Breast epithelium (tissue), 4 donors: ENCODE measurements around the gene ANTXRL. TPM values are rescaled to one million over a fixed set of nuclear protein-coding genes. Genes with fewer than 3 reads are reported as not detected.
"Not testable (repeated sequence)": the region's sequence is repeated elsewhere in the genome, so short reads cannot be mapped to it uniquely, and the experiment has no call there.

Source experiments
- DNase-seq, 2 donors: peaks; one replicate each; pipeline ENCODE4 v3.0.0-alpha.2; 2019; ENCODE audit warnings: low spot score in 2 of 2
- H3K27ac ChIP-seq, 2 donors: fragments of 200-600 bp; sonication (generic) in 1 of 2; one replicate each; pipeline ENCODE4 v1.5.1; 2016 to 2019; ENCODE audit warnings: mild to moderate bottlenecking in 1 of 2
- H3K27me3 ChIP-seq, 2 donors: fragments of 200-600 bp; sonication (generic) in 1 of 2; one replicate each; pipeline versions ENCODE4 v1.5.1 to v1.6.0; 2017 to 2019; ENCODE audit warnings: control low read depth in 1 of 2, mild to moderate bottlenecking in 1 of 2
- H3K36me3 ChIP-seq: fragments of 200-600 bp; one replicate; pipeline ENCODE4 v1.5.1; 2019
- H3K4me1 ChIP-seq, 2 donors: fragments of 200-600 bp; sonication (generic); one replicate each; pipeline ENCODE4 v1.5.1; 2016 to 2019; ENCODE audit warnings: control low read depth in 1 of 2
- H3K4me3 ChIP-seq, 3 donors: fragments of 200-600 bp; sonication (generic); 1 replicate in 2 of 3; 2 replicates in 1 of 3; pipeline ENCODE4 v1.5.1; 2016 to 2019; ENCODE audit warnings: mild to moderate bottlenecking in 3 of 3, moderate library complexity in 2 of 3
- H3K9me3 ChIP-seq, 2 donors: fragments of 200-600 bp; sonication (generic) in 1 of 2; one replicate each; pipeline ENCODE4 v1.5.1; 2016 to 2019; ENCODE audit warnings: control low read depth in 1 of 2
- intact Hi-C: fragments of 100-400 bp; cut with DNase I; formaldehyde crosslinking; loops from one replicate; pipeline ENCODE4 v1.15.1; 2023; ENCODE audit warnings: low total_unique reads
- total RNA-seq, 3 donors: library from RNA; depleted of rRNA; stranded (reverse); fragments of >200 nt; gene quantifications; one replicate each; pipeline ENCODE4 v1.1.0, GENCODE V29; 2016

The ANTXRL gene
- total RNA-seq, 3 donors from 2014 or later, result 0.15 TPM; not detected in 2

DNA sequence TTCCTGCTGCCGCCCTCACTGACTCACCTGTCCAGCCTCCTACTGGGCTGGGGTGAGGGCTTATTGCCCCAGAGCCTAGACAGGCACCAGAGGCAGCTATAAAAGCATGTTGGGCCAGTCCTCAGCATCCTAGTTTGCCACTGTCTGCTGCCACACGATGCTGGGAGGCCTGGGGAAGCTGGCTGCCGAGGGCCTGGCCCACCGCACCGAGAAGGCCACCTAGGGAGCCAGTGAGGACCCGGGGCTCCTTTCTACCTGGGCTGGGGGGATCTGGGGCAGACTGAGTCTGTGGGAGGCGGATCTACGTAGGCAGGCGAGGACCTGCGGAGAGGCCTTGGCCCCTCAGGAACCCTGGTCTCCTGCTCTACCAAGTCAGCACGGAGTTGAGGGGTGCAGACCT is 82.2 kb downstream of the ANTXRL start:
- H3K4me3 ChIP-seq, H3K4me1 ChIP-seq, H3K36me3 ChIP-seq, H3K27me3 ChIP-seq, DNase-seq, H3K27ac ChIP-seq, H3K9me3 ChIP-seq, intact Hi-C loops: not testable (repeated sequence)

DNA sequence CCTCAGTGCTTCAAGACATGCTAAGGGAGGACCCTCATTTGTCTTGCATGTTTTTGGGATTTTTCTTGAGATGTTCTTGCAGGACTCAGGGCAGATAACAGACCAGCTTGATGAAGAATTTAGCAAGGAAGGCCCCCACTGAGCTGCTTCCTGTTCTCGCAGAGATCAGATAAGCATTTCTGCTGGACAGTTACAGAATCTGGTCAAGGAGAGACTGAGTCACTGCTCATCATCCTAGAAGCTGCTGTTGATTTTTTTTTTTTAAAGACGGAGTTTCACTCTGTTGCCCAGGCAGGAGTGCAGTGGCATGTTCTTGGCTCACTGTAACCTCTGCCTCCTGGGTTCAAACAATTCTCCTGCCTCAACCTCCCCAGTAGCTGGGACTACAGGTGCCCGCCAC is 87.6 kb downstream of the ANTXRL start:
- H3K4me1 ChIP-seq, H3K27me3 ChIP-seq, H3K9me3 ChIP-seq, H3K27ac ChIP-seq, H3K4me3 ChIP-seq, DNase-seq, H3K36me3 ChIP-seq, intact Hi-C loops: not testable (repeated sequence)

DNA sequence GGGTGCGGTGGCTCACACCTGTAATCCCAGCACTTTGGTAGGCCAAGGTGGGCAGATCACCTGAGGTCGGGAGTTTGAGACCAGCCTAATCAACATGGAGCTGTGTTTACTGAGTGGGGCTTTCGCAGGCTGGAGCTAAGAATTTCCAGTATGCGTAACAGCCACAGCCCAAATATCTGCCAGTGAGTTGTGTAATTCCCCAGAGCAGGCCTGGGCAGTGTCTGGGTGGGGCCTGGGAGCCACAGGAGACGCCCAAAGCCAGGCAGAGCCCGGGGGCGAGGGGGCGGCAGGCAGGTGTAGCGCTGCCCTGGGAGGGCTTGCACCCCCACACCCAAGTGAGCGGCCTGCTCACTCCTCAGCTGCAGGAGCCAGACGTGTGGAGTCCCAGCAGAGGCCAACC is 88.6 kb downstream of the ANTXRL start, which contains the start of gene ANXA8L1:
TSS of gene ANXA8L1 (plus strand) at position 371 of the 400 bp plus-strand sequence. CDS start 76 bp downstream, outside the sequence.
- H3K36me3 ChIP-seq, H3K4me3 ChIP-seq, H3K27ac ChIP-seq, intact Hi-C loops, H3K9me3 ChIP-seq, H3K4me1 ChIP-seq, DNase-seq, H3K27me3 ChIP-seq: not testable (repeated sequence)

DNA sequence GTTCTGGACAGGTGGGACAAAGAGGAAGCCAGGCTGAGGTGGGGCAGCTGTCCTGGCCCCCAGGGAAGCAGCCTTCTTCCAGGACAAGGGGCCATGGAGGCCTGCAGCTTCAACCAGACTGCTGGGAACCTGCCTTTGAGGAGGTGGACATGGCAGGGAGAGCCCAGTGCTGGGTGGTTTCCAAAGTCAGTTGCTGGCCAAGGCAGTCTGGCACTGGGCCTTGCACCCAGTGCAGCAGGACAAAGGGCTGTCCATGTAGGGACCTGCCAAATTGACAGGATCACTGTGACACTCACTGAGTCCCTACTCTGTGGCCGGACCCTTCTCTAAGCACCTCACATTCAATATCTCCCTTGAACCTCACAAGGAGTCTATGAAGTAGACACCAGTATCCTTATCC is 90.2 kb downstream of the ANTXRL start:
- H3K27ac ChIP-seq, H3K36me3 ChIP-seq, H3K27me3 ChIP-seq, H3K4me1 ChIP-seq, H3K9me3 ChIP-seq, intact Hi-C loops, H3K4me3 ChIP-seq, DNase-seq: not testable (repeated sequence)

DNA sequence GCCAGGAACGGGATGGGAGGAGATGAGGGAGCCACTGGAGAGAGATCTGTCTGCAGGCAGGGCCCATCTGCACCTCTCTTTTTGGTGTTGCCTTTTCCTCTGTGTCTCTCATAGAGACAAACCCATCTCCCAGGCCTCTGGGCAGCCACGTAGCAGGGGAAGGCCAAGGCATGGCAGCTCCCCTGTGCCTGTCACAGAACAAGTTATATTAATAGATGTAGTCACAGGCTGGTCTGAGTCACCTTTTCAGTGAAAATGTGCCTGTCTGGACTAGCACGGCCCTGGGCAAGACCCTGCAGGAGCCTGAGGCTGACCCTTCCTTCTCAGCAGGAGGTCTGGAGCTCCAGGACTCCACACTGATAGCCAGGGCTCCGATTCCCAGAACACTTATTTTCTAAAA is 90.9 kb downstream of the ANTXRL start:
- H3K27me3 ChIP-seq, H3K9me3 ChIP-seq, H3K36me3 ChIP-seq, H3K27ac ChIP-seq, DNase-seq, H3K4me3 ChIP-seq, H3K4me1 ChIP-seq, intact Hi-C loops: not testable (repeated sequence)

DNA sequence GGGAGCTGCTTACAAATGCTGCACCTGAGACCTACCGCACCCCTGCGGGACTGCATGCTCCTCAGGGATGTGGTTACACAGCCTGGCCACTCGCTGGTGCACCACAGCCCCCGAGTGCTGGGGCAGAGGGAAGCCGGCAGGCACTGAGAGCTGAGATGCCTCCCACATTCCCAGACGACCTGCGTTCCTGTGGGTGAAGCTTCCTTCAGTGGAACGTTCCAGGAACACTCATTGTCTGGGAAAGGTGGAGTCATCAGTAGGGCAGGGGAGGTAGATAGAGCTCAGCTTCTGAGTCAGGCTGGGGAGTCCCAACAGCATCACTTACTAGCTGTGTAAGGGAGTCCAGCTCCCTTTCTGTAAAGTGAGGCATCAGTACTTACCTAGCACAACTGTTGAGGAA is 91.3 kb downstream of the ANTXRL start:
- H3K4me3 ChIP-seq, H3K27ac ChIP-seq, H3K4me1 ChIP-seq, H3K36me3 ChIP-seq, H3K9me3 ChIP-seq, H3K27me3 ChIP-seq, intact Hi-C loops, DNase-seq: not testable (repeated sequence)

DNA sequence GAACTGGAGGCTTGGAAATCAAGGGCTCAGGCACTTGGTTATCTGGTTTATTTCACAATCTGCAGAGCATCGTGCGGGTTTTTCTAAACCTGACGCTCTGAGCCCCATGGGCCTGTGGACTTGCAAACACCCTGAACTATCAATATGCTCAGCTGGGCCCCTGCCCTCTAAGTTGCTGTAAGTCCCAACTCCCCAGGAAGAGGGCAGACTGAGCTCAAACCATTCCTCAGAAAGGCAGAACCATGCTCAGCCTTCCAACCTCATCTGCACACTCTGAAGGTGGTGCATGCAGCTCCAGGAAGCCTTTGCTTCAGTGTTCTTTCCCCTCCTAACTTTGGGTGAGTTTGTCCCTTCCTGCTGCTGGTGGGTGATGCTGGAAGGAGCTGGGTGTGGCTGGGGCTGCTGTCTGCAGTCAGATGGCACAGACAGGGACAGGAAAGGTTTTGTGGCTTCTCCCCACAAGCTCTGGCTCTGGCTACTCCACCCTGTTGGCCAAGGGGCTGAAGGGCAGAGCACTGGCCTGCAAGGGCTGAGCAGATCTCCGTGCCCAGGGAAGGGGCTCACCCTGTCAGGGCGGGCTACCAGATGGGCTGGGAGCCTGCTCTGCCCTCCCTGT is 92.5 kb downstream of the ANTXRL start:
- DNase-seq, H3K4me1 ChIP-seq, H3K36me3 ChIP-seq, intact Hi-C loops, H3K27ac ChIP-seq, H3K9me3 ChIP-seq, H3K4me3 ChIP-seq, H3K27me3 ChIP-seq: not testable (repeated sequence)

Other genes with a start within 250 kb of the ANTXRL start
- 1 to 10 TPM in 2 of 3 donors, not detected in 1; 4.0 to 7.2 TPM for gene MSMB, start 240.7 kb upstream of the ANTXRL start, total RNA-seq
- 10 to 100 TPM in 1 of 3 donors, 1 to 10 TPM in 1, under 1 TPM in 1; 0.48 to 55.2 (median 6.6) TPM for gene ANXA8L1, start 88.8 kb downstream of the ANTXRL start, total RNA-seq
- not detected for gene NPY4R, start 179.0 kb downstream of the ANTXRL start, total RNA-seq